Left ventricle myocardium inferior (tissue), 1 donor: Measurements from ENCODE around the gene SLC13A4. TPM values are rescaled to one million over a fixed set of nuclear protein-coding genes. Genes with fewer than 3 reads are reported as not detected.

Experiments used
- DNase-seq: peaks from one replicate; pipeline ENCODE4 v3.0.0-alpha.2; 2020
- H3K27ac ChIP-seq: fragments of 200-600 bp; replicated peaks from 2 replicates; pipeline ENCODE4 v1.8.0; 2021
- H3K27me3 ChIP-seq: fragments of 200-600 bp; 2 replicates; pipeline ENCODE4 v1.8.0; 2021; ENCODE audit warnings: low read depth
- H3K36me3 ChIP-seq: fragments of 200-600 bp; 2 replicates; pipeline ENCODE4 v1.8.0; 2021
- H3K4me1 ChIP-seq: fragments of 200-600 bp; 2 replicates; pipeline ENCODE4 v1.8.0; 2021
- H3K4me3 ChIP-seq: fragments of 200-600 bp; 2 replicates; pipeline ENCODE4 v1.8.0; 2021; ENCODE audit warnings: mild to moderate bottlenecking, moderate library complexity
- H3K9me3 ChIP-seq: fragments of 200-600 bp; replicated peaks from 2 replicates; pipeline ENCODE4 v1.8.0; 2021
- intact Hi-C: fragments of 100-400 bp; cut with micrococcal nuclease; formaldehyde crosslinking; loops from one replicate; pipeline ENCODE4 v1.11.0; 2022
- total RNA-seq: library from RNA; stranded (reverse); fragmentation: NEBNext Ultra II Directional; extraction: Animal tissue kit (Norgen Biotek cat#: 25700); gene quantifications from one replicate; pipeline ENCODE4 v1.2.1, GENCODE V29; 2021
- TF ChIP-seq, protein P1 (sequence below): fragments of 200-600 bp; IDR thresholded peaks from 2 replicates; pipeline ENCODE4 v1.8.0; 2021; ENCODE audit warnings: antibody characterized with exemption, mild to moderate bottlenecking, borderline replicate concordance
- donor health status: DM: no; HTN: yes; CAD: no; lungs with severe emphysema.

The SLC13A4 gene
- total RNA-seq, 1 donor from 2014 or later = 0.44 TPM

DNA sequence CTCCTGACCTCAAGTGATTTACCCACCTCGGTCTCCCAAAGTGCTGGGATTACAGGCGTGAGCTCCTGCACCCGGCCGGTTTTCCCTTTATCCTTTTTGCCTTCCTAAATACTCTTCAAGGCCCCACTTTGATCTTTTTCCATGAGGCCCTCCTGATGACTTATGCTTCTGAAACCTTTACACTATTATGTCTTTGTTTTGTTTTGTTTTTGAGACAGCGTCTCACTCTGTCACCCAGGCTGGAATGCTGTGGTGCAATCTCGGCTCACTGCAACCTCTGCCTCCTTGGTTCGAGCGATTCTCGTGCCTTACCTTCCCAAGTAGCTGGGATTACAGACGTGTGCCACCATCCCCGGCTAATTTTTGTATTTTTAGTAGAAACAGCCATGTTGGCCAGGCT, 61.8 kb downstream of the SLC13A4 start:
- Histone ChIP-seq H3K27ac (peak overlapping the region; percentile 51), H3K9me3 (no peaks in the 10 kb centered on the region), H3K36me3 (no peaks in the 10 kb centered on the region), H3K4me3 (no peak overlapping the region), H3K4me1 (peaks cover 94% of the 10 kb centered on the region), H3K27me3 (no peaks in the 10 kb centered on the region)
- intact Hi-C loops = no loop called here
- TF ChIP-seq, protein P1, sequence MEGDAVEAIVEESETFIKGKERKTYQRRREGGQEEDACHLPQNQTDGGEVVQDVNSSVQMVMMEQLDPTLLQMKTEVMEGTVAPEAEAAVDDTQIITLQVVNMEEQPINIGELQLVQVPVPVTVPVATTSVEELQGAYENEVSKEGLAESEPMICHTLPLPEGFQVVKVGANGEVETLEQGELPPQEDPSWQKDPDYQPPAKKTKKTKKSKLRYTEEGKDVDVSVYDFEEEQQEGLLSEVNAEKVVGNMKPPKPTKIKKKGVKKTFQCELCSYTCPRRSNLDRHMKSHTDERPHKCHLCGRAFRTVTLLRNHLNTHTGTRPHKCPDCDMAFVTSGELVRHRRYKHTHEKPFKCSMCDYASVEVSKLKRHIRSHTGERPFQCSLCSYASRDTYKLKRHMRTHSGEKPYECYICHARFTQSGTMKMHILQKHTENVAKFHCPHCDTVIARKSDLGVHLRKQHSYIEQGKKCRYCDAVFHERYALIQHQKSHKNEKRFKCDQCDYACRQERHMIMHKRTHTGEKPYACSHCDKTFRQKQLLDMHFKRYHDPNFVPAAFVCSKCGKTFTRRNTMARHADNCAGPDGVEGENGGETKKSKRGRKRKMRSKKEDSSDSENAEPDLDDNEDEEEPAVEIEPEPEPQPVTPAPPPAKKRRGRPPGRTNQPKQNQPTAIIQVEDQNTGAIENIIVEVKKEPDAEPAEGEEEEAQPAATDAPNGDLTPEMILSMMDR = no peak
- DNase-seq = no peak

DNA sequence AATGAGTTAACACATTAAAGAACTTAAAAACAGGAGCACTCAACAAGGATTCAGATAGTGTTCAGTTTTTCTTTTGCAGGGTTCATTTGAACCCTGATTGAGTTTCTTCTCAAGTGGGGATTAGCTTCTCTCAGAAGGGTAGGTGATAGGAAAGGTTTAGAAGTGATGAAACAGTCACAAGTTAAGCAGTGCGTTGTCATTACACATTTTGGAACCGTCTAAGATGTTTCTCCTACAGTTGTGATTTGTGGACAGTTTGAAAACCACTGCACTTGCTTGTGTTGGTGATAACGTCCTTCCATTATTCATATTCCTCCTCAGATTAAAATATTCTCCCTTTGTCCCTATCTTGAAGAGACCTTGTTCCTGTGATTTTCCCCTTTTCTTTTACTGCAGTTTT, 62.9 kb downstream of the SLC13A4 start:
- H3K4me3 ChIP-seq = no peak overlapping the region
- H3K27ac ChIP-seq = peak overlapping the region; percentile 97
- intact Hi-C loops = no loop called here
- TF ChIP-seq, protein P1 = no peak
- DNase-seq = no peak
- H3K9me3 ChIP-seq = no peaks in the 10 kb centered on the region
- no peaks in the 10 kb centered on the region for H3K36me3 ChIP-seq
- H3K4me1 ChIP-seq = peaks cover 83% of the 10 kb centered on the region
- no peaks in the 10 kb centered on the region for H3K27me3 ChIP-seq

DNA sequence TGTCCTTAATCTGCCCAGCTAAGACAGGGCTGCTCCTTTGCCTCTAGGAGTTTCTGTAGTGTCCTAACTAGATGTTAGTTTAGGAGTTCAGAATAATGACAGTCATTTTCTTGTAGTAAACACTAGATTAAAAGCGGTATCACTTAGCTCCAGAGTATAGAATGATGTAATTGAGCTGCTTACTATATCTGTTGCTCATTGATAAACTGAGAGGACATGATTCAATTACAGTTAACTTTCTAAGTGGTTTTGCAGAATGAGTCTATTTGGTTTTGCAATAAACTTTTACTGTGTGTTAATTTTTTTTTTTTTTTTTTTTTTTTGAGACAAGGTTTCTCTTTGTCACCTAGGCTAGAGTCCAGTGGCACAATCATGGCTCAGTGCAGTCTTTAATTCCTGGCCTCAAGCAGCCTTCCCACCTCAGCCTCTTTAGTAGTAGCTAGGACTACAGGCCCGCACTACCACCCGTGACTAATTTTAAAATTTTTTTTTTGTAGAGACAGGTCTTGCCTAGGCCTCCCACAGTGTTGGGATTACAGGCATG, 63.9 kb downstream of the SLC13A4 start:
- H3K4me1 ChIP-seq = peaks cover 74% of the 10 kb centered on the region
- H3K36me3 ChIP-seq = no peaks in the 10 kb centered on the region
- peak overlapping the region; percentile 88 for H3K4me3 ChIP-seq
- no peaks in the 10 kb centered on the region for H3K27me3 ChIP-seq
- intact Hi-C loops = no loop called here
- H3K9me3 ChIP-seq = no peaks in the 10 kb centered on the region
- TF ChIP-seq, protein P1 = no peak
- no peak for DNase-seq
- peak overlapping the region; percentile 97 for H3K27ac ChIP-seq

DNA sequence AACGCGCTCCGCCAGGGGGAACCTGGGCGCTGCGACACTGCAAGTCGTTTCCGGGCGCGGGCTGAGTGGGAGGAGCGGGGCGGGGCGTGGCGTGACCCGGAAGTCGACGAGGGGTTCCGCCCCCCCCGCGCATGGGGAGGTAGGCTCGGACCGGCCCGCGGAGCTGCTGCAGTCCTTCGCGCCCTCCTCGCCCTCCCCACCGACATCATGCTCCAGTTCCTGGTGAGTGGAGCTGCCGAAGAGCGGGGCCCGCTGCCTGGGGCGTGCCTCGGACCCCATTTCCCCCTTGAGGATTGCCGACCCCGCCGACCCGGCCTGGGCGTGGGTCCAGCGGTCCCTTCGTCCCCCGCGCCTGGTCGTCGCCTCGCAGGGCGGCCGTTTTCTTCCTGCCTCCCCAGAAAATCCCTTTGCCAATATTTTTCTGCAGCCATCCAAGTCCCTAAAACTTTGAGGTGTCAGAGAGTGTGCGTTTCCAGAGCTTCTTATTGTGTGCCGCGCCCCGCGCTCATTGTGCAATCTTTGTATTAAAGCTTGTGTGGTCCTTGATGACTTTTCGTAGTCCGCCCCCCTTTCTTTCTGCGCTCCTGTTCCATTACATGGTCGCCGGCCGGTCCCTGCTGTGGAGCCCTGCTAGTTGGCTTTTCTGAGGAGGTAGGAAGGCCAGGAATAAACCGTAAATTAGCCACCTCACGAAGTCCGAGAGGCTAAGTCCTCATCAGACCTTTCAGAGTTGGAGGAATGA, 65.4 kb downstream of the SLC13A4 start, which contains the start of gene STMP1:
Gene STMP1, plus strand, starts transcription at position 142 of the 742 bp plus-strand sequence.
- Histone ChIP-seq H3K9me3 (no peaks in the 10 kb centered on the region), H3K27ac (peak within 1 kb of the TSS; percentile 97), H3K4me1 (peaks cover 58% of the 10 kb centered on the region)

DNA sequence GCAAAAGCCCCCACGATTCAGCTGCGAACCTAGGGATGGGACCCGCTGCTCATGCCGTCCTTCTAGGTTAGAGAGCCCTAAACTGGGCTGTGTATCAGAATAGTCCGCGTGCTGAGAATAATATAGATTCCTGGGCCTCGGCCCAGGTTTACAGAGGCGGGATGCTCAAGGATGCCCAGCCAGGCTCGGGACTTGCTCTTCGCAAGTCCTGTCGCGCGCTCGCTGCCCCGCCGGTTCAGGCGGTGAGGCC, 65.9 kb downstream of the SLC13A4 start:
- peaks cover 53% of the 10 kb centered on the region for H3K4me1 ChIP-seq
- no peak for DNase-seq
- intact Hi-C loops = no loop called here
- no peaks in the 10 kb centered on the region for H3K9me3 ChIP-seq
- peak overlapping the region; percentile 97 for H3K27ac ChIP-seq
- no peaks in the 10 kb centered on the region for H3K27me3 ChIP-seq
- no peaks in the 10 kb centered on the region for H3K36me3 ChIP-seq
- H3K4me3 ChIP-seq = peak overlapping the region; percentile 88
- TF ChIP-seq, protein P1 = peak; percentile 91

More for the DNA sequence above, 65.4 kb downstream of the SLC13A4 start, which contains the start of gene STMP1:
- Histone ChIP-seq H3K27me3 (no peaks in the 10 kb centered on the region), H3K4me3 (peak within 1 kb of the TSS; percentile 88), H3K36me3 (no peaks in the 10 kb centered on the region)
- TF ChIP-seq, protein P1 = no peak
- intact Hi-C loops = no loop called here
- DNase-seq = peak; percentile 98
